ENCODE results near the gene MASP2. TPM values are rescaled to one million over a fixed set of nuclear protein-coding genes. Genes with fewer than 3 reads are reported as not detected.
"Not testable (repeated sequence)": the region's sequence is repeated elsewhere in the genome, so short reads cannot be mapped to it uniquely, and the experiment has no call there.

MASP2 gene
- total and polyA plus RNA-seq, 10 of the 15 experiments (the other 5 are each of a cell fraction or from before 2014, with no cell fraction given), result 0.04 to 0.21 (median 0.06) TPM; not detected in 7

DNA sequence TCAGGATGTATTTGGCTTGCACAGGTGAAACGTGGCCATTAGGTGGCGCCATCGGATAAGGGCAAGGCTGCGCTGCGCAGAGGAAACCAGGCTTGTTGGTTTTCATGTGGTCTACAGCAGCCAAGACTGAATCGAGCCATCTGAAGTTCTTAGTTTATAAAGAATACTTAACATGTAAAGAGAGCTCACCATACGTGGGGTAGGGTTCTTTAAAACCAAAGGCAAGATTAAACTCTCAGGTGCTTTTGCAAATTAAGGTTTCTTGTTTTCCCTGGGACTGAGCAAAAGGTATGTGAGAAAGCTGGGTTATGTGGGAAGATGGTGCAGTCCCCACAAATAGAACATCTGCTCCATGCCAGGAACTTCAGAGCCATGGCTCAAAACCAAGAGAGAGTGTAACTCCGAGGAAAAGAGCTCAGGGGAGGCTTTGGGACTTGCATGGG, 9.3 kb downstream of the MASP2 start (continued):
- TF ChIP-seq, protein P1, sequence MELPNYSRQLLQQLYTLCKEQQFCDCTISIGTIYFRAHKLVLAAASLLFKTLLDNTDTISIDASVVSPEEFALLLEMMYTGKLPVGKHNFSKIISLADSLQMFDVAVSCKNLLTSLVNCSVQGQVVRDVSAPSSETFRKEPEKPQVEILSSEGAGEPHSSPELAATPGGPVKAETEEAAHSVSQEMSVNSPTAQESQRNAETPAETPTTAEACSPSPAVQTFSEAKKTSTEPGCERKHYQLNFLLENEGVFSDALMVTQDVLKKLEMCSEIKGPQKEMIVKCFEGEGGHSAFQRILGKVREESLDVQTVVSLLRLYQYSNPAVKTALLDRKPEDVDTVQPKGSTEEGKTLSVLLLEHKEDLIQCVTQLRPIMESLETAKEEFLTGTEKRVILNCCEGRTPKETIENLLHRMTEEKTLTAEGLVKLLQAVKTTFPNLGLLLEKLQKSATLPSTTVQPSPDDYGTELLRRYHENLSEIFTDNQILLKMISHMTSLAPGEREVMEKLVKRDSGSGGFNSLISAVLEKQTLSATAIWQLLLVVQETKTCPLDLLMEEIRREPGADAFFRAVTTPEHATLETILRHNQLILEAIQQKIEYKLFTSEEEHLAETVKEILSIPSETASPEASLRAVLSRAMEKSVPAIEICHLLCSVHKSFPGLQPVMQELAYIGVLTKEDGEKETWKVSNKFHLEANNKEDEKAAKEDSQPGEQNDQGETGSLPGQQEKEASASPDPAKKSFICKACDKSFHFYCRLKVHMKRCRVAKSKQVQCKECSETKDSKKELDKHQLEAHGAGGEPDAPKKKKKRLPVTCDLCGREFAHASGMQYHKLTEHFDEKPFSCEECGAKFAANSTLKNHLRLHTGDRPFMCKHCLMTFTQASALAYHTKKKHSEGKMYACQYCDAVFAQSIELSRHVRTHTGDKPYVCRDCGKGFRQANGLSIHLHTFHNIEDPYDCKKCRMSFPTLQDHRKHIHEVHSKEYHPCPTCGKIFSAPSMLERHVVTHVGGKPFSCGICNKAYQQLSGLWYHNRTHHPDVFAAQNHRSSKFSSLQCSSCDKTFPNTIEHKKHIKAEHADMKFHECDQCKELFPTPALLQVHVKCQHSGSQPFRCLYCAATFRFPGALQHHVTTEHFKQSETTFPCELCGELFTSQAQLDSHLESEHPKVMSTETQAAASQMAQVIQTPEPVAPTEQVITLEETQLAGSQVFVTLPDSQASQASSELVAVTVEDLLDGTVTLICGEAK (IDR thresholded peaks at IDR 0.05; ENCODE audit: borderline replicate concordance), result no peak
- TF ChIP-seq IRF4 (IDR thresholded peaks at IDR 0.05; ENCODE audit: low read depth, low read length), result 0 out of 2 replicates have a peak, but pooled peaks have one; percentile 37

DNA sequence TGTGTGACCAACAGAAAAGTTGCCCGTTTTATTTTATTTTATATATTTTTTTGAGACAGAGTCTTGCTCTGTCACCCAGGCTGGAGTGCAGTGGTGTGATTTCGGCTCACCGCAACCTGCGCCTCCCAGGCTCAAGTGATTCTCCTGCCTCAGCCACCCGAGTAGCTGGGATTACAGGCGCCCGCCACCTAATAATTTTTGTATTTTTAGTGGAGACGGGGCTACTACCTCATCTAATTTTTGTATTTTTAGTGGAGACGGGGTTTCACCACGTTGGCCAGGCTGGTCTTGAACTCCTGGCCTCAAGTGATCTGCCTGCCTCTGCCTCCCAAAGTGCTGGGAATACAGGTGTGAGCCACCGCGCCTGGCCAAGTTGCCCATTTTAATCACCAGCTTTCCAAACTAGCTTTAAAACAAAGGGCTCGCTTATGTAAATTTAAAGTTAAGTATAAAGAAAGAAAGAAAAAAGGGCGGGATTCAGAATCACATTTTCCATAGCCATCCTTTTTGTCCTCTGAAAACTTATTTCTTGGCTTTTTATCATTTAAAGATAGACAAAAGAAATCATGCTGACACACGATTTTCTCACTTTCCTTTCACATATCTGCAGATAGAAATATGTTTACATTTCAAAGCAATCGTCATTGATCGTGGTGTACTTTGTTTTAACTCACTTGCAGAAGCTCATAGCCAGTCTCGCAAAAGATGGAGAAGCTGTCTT, 9.9 kb downstream of the MASP2 start:
- in situ Hi-C loops (cut with MboI) (loop anchor here (5.0 kb wide), 1 partner anchor 605 kb away; no protein-coding TSS in a partner anchor), intact Hi-C loops (cut with micrococcal nuclease; ENCODE audit: unreplicated experiment) (loop anchor here (1.0 kb wide), 3 partner anchors 35 to 608 kb away; no protein-coding TSS in a partner anchor)
- H3K27me3 ChIP-seq (replicated peaks in 1 of 2; ENCODE audit: control insufficient read depth in 2 of 2, insufficient read depth in 2 of 2, low read length in 1 of 2); DNase-seq (ENCODE audit: low read depth, low spot score); H3K4me2 ChIP-seq (ENCODE audit: control insufficient read depth, insufficient read depth); ATAC-seq; H4K20me1 ChIP-seq (ENCODE audit: control insufficient read depth, insufficient read depth); H3K9me3 ChIP-seq (replicated peaks; ENCODE audit: control insufficient read depth, insufficient read depth, low read length); H3K27ac ChIP-seq (ENCODE audit: control insufficient read depth, insufficient read depth); H3K9ac ChIP-seq (ENCODE audit: control insufficient read depth, insufficient read depth, low read length); H2AFZ ChIP-seq (ENCODE audit: control insufficient read depth, low read depth, low read length); FAIRE-seq; H3K4me1 ChIP-seq (ENCODE audit: control insufficient read depth, insufficient read depth, low read length); H3K79me2 ChIP-seq (ENCODE audit: control insufficient read depth, insufficient read depth, low read length); H3K4me3 ChIP-seq; BruUV-seq (replicated peaks); H3K36me3 ChIP-seq (ENCODE audit: control insufficient read depth in 2 of 2, insufficient read depth in 2 of 2, low read length in 1 of 2): not testable (repeated sequence)
- WGBS (ENCODE audit: insufficient coverage, insufficient replicate concordance, low lambda C conversion rate, missing lambda C conversion rate), result 44% methylated on average over 18 of the region's 18 CpGs
- ChIA-PET CTCF (interaction anchor here (0.6 to 4.7 kb wide), 81 partner anchors 9 to 770 kb away, joined by 3 to 132 read pairs (median 5); partner anchors contain the start of genes AGTRAP, EXOSC10, MTOR and SRM), SMC1A (ENCODE audit: uncharacterized antibody, unreplicated experiment) (interaction anchor here (0.6 to 4.3 kb wide), 50 partner anchors 10 to 777 kb away, joined by 3 to 57 read pairs (median 4); partner anchors contain the start of genes EXOSC10 and MTOR), POLR2A (interaction anchor here (0.6 to 1.2 kb wide), 5 partner anchors 10 to 440 kb away, joined by 3 to 9 read pairs (median 4); no protein-coding TSS in a partner anchor), RAD21 (ENCODE audit: unreplicated experiment) (interaction anchor here (0.5 to 4.4 kb wide), 35 partner anchors 10 to 682 kb away, joined by 3 to 91 read pairs (median 6); partner anchors contain the start of genes EXOSC10, FBXO2, FBXO44 and FBXO6)
- TF ChIP-seq, protein P2, sequence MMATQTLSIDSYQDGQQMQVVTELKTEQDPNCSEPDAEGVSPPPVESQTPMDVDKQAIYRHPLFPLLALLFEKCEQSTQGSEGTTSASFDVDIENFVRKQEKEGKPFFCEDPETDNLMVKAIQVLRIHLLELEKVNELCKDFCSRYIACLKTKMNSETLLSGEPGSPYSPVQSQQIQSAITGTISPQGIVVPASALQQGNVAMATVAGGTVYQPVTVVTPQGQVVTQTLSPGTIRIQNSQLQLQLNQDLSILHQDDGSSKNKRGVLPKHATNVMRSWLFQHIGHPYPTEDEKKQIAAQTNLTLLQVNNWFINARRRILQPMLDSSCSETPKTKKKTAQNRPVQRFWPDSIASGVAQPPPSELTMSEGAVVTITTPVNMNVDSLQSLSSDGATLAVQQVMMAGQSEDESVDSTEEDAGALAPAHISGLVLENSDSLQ (IDR thresholded peaks at IDR 0.05), result 0 out of 2 replicates have a peak, but pooled peaks have one; percentile 43

Data from GM12878 (cell line).